Dedifferentiated amniotic fluid mesenchymal stem cell (primary cell): ENCODE data around the gene TTC1.
"Not testable (repeated sequence)": the region's sequence is repeated elsewhere in the genome, so short reads cannot be mapped to it uniquely, and the experiment has no call there.

Experiments used
- DNase-seq: peaks from one replicate; pipeline ENCODE4 v3.0.0-alpha.2; 2016; ENCODE audit errors: extremely low spot score

The TTC1 gene, protein sequence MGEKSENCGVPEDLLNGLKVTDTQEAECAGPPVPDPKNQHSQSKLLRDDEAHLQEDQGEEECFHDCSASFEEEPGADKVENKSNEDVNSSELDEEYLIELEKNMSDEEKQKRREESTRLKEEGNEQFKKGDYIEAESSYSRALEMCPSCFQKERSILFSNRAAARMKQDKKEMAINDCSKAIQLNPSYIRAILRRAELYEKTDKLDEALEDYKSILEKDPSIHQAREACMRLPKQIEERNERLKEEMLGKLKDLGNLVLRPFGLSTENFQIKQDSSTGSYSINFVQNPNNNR

DNA sequence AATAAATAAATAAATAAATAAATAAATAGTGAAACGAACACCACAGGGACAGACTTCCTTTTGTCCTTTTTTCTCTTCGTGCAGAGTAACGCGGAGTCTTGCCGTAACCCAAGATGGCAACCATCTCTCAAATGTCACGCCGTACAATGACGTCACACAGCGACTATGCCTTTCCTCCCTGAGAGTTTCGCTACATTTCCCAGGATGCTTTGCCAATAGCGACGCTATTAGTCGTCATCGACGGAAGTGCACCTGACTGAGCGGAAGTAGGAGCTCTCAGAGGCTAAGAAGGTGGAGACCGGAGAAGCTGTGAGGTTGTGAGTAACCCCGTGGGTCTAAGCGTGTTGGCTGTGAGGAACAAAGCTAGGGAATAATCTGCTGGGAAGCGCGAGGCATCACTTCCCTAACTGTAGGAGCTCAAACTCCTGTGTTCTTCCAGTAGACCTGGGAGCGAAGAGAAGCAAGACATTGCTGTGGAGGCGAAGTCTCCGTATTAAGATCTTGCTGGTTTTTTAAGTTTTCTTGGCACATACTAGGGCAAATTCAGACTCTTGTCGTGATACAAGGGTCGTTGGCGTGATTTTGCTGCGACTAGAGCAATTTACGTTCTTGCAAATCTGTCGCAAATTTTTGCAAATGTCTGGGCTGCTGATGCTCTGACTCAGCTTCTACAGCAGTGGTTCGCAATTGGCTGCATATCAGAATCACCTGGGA is at the start of gene TTC1:
TSS of gene TTC1 (plus strand) at position 263 of the 714 bp plus-strand sequence. CDS start 1,390 bp downstream, outside the sequence.
- peak; percentile 99 for DNase-seq

DNA sequence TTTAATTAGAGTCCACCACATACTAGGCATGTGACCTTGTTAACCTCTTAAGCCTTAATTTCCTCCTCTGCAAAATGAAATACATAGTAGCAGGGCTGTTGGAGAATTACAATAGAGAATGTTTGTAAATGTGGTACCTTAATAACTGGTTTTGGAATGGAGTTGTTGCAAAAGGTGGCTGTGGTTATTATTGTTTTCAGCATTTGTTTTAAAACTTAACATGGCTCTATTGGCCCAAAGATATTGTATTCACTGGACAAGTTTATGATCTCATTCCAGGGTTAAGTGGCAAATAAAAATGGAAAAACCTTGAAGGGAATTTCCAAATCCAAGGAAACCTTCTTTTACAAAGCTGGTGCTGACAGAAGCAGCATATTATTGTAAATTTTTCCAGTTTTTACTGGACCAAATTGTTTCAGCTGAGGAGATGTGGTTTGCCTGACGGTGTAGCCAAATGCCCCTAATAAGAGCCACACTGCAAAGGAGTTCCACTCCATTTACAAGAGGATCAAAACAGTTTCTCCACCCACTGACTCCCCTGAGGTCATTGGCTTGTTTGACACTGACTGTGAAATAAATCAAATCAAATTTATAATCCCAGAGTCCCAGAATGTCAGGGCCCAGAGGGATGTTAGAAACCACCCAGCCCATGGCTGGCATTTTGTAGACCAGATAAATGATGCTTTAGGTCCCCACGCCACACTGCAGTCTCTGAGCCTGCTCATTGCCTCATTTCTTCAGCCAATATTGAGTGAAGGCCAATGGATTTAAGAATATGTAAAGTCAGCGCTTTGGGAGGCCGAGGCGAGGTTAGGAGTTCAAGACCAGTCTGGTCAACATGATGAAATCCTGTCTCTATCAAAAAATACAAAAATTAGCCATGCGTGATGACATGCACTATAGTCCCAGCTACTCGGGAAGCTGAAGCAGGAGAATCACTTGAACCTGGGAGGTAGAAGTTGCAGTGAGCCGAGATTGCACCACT is 47.5 kb upstream of the TTC1 start:
- DNase-seq = no peak

DNA sequence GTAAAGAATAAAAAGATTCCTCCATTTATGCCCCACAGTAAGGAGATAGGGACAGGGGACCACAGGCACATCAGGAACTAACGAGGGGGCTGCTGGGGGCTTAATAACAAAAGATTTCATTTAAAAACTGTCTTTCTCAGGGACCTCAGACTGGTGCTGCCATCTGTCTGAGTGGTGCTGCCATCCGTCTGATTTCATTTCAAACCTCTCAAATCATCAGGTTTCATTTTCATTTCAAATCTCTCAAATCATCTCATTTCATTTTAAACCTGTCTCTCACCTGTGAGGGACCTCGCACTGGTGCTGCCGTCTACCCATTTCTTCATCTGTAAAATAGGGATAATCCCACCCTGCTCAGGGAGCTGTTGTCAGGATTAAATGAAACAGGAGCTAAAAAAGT is 46.7 kb upstream of the TTC1 start:
- DNase-seq = no peak

DNA sequence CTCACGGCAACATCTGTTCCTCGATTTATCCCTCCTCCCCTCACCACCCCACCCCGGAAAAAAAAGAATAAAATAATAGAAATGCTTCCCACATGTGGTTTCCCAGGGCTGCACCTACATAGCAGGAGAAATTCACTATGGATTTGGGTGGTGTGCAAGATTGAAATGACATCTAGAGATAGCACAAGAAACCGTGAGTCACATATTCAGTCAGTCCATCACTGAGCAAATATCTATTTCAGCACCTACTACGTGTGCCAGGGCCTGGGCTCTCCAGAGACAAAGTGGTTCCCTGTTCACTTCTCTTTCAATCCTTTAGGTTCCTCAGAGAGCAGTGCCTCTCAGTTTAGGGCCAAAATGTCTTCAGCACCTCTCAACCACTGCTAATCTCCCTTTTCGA is 45.0 kb upstream of the TTC1 start:
- DNase-seq = no peak

DNA sequence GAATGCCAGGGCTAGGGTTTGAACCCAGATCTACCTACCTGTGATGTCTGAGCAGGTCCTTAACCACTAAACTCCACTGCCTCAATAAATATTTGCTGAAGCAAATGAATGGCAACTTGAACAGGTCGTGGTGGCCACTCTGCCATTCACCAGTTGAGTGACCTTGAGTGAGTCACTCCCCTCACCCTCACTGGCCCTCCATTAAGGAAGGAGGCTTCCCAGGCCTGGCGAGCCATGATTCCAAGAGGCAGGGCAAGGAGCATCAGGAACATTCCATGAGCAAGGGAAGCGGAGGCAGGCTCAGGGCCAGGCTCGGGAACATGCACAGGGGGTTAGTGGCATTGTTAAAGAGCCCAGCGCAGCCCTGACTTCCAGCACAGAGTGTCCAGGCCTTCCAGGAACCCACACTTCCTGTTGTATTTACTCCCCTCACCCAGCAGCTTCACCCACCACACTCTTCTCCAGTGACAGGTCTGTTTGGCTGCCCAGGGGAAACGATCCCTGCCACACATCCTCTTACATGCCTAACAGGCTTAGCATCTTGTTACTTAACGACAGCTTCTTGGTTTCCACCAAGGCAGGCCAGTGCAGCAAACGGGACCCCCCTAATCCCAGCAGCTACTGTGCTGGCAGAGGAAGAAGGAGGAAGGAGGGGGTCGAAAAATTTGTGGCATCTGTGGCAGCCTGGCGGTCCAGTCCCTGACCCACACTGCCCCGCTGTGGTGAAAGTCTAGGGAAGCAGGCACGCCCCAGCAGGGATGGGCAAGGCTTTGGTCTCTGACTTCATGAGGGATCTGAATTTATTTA is 43.7 kb upstream of the TTC1 start:
- peak; percentile 62 for DNase-seq

DNA sequence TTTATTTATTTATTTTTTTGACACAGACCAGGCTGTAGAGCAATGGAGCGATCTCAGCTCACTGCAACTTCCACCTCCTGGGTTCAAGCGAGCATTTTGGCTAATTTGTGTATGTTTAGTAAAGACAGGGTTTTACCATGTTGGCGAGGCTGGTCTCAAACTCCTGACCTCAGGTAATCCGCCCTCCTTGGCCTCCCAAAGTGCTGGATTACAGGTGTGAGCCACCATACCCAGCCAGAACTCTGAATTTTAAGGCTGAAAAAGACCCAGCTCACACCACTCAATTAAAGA is 43.2 kb upstream of the TTC1 start:
- not testable (repeated sequence) for DNase-seq

DNA sequence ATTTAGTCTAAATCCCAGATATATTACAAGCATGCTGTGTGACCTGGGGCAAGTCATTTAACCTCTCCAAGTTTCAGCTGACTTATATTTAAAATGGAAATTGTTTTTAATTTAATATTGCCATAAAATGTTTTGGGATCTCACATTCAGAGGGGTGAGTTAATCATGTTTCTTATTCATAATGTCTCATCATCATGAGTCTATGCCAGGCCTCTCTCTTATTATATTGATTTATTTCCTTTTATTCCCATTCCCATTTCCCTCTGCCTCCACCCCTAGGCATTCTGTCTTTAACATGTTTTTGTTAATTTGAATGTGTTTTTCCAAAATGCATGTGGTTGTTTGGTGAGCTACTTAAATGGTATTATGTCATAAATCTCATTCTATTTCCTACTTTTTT is 39.0 kb upstream of the TTC1 start:
- DNase-seq = no peak

DNA sequence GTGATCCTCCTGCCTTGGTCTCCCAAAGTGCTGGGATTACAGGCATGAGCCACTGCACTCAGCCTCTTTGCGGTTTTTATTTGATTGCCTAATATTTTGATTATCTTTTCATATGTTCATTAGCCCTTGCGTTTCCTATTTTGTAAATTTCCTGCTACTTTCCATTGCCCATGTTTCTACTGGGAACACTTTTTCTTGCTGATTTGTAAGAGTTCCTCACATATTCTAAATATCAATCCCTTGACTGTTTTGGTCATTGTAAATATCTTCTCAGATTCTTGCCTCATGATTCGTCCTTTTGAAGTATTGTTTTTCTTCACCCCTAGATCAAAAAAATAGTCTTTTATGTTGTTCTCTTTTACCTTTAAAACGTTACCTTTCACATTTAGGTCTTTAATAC is 37.9 kb upstream of the TTC1 start:
- no peak for DNase-seq

DNA sequence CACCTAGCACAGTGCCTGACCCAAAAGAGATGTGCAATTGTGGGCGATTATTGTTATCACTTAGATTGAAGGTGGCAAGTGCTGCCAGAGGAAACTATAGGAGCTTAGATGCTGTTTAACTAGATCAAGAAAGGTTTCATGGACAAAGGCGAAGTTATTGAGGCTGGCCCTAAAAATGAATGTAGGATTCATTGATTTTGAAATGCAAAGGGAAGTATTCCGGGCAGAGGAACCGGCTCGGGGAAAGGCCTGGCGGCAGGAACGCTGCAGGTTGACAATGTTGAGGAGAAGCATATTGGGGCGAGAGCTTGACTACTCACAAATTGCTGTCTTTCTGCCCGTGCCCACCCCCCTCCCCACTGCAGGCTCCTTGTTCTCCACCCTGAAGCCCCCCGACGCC is 37.4 kb upstream of the TTC1 start:
- DNase-seq = no peak

DNA sequence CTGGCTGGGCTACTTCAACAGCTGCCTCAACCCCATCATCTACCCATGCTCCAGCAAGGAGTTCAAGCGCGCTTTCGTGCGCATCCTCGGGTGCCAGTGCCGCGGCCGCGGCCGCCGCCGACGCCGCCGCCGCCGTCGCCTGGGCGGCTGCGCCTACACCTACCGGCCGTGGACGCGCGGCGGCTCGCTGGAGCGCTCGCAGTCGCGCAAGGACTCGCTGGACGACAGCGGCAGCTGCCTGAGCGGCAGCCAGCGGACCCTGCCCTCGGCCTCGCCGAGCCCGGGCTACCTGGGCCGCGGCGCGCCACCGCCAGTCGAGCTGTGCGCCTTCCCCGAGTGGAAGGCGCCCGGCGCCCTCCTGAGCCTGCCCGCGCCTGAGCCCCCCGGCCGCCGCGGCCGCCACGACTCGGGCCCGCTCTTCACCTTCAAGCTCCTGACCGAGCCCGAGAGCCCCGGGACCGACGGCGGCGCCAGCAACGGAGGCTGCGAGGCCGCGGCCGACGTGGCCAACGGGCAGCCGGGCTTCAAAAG is 36.9 kb upstream of the TTC1 start:
- DNase-seq = no peak

DNA sequence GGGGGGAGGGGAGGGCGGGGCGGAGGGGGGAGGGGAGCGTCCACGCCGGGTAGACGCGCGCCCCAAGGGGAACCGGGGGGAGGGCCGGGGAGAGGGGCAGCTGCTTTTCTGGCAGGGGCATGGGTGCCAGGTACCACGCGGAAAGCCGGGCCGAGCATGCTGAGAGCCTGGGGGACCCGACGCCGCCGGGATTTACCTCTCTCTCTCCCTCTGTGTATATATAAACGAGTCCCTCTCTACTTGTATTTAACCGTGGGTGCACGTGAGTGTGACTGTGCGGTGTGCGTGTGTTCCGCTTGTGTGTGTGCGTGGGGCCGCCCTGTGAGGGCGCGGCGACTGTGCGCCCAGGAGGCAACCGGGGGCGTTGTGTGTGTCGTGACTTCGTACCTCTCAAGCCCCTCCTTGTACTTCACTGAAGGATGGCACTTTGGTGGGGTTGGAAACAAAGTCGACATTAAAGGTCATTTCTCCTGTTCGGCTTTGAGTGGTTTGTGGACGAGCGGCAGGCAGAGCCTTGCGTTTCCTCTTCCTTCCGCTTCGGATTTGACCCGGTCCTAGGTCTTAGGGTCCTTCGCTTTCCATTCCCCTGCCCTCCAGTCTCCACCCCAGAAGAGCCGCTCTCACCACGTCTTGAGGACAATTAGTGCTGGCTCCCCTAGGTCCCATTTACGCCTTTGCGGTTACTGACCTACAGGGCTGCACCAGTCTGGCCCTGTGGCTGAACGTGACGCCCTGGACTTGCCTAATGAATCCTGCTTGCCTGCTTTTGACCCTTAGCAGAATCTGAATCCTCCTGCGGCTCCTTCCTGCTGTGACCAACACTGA is 36.2 kb upstream of the TTC1 start:
- DNase-seq = no peak

DNA sequence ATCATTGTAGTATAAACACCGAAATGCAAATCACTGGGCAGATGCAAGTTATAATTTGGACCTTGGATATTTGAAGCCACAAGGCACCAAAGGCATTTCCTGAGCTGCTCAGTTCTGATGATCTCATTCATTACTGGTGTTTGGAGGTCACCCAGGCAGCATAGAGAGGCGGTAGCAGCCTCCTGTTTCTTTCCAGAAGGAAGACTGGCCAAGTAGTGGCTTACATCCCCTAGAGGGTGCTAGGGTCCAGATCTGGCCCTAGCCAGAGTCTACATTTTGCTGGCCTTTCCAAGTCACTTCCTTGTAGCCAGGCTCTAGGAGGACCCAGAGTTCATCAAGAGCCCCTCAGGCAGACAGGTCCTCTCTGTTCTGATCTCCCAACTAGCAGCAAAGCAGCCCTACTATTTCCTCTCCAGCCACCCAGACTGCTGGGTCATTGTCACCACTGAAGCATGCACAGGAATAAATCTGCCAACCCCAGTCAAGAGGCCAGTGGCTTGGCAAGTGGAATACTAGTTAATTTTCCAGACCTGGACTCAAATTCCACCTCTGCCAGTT is 33.4 kb upstream of the TTC1 start:
- DNase-seq = peak; percentile 92

DNA sequence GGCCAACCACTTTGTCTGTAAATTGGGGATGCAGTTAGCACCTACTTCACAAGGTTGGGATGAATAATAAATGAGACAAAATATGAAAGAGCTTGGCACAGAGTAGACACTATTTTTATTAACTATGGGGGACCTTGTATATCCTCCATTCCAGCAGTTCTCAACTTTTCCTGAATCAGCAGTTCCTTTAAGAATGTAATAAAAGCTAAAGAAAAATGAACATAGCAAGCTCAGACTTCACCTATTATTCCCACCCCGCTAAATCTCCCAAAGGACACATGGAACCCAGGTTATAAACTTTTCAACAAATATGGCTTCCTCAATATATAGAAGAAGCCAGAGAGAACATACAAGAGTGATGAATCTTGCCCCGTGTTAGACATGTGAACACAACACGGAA is 32.0 kb upstream of the TTC1 start:
- DNase-seq = no peak

DNA sequence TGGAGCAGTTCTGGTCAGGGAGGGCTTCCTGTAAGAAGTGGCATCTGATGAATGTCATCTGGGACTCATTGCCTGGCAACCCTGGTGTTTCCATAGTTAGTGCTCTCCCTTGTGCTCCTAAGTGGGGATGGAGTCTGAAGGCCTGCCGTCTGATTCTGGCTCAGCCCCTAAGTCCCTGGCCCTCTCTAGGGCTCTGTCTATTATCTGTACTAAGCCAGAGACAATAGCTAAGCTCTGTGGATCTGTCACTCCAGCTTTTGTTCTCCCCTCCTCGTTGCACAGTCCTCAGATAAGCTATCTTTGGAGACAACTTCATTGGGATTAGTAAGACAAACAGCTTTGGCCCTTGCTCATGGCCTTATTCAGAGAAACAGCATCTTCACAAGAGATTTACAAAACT is 30.6 kb upstream of the TTC1 start:
- no peak for DNase-seq

DNA sequence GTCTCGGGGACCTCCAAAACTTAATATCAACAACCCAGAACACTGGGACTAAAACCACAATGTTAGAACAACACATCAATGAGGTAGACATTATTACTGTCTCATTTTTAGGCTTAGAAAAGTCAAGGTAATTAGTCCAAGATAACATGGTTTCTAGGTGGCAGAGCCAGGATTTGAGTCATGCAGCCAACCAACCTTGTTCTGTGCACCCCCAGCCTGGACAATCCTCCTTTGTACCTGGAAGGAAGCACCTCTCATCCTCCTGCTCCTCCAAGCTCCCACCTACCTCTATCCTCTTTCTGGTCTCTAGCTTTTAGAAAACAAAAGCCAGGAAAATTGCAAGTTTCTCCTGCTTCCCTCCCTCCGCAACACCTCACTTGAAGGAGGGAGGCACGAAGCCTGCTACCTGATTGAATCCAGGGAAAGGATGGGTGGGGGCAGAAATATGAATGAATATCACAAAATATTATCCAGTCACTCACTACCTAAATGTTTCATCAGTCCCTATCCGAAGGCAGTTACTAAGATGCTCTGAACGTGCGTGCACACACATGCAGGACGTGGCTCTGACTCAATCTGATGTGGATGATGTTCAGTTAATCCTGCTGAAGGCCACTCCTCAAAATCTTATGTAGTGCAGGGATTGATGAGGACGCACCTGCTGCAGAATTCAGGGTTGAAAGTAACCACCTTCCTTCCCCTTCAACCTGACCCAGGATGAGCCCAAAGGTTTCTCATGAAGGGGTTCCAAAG is 26.3 kb upstream of the TTC1 start:
- no peak for DNase-seq

DNA sequence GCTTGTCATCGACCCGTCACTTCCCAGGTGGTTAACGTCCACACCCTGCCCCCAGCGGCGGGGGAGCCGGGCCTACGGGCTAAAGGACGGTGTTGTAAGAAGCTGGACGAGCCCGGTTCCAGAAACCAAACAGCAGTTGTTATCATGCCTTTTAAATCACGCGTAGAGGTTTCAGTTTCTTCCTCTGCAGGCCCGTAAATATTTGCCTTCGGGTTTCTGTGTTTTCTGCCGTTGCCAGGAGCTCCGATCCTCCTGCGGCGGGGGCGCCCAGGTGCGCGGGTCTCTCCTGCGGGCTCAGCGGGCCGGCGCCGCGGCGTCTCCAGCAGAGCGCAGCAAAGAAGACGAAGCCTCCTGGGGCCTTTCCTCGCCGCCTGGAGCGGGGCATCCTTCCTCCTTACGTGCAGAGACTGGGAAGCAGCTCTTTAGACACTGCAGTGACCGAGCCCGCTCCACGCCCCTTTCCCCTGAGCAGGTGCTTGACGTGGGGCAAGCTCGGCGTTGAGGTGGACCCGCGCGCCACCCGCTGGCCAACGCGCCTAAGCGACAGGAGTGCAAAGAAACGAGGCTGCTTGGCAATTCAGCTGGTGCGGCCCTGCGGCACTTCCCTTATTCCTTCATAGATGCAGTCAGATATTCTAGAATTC is 21.8 kb upstream of the TTC1 start:
- DNase-seq = peak; percentile 47

DNA sequence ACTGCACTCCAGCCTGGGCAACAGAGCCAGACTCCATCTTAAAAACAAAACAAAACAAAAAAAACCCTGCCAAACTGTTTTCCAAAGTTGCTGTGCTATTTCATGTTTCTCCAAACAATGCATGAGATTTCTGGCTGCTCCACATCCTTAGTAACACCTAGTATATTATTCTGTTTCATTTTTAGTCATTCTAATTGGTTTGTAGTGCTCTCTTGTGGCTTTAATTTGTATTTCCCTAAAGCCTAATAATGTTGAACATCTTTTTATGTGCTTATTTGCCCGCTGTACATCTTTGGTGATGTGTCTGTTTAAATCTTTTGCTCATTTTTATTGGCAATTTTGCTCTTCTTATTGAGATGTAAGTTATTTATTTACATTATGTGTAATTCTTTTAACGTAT is 18.4 kb upstream of the TTC1 start:
- no peak for DNase-seq

DNA sequence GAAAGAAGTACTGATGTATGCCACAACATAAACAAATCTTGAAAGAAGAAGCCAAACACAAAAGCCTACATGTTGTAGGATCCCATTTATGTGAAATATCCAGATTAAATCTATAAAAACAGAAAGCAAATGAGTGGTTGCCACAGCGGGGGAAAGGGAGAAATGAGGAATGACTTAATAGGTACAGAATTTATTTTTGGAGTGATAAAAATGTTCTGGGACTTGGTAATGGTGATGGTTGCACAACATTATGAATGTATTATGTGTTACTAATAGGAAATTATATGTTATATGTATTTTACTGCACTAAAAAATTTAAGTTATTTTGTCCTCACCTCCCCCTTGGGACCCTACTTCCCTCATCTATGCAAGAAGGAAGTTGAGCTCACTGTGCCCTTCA is 16.4 kb upstream of the TTC1 start:
- no peak for DNase-seq

DNA sequence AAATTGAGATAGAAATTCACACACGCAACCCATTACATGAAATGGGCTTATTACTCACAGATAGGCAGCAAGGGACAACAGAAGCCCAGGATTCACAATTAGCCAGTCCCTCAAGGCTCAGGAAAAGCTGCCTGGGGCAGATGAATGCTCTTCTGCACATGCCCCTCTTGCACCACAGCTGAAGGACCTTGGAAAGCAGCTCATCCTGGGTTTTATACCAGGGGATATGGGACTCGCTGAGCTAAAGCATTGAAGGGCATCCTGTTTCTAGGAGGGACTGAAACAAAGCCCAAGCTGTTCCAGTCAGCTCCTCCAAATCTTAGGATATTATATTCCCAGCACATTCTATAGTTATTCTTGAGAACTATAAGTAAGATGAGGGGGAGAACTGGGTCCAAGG is 15.7 kb upstream of the TTC1 start:
- DNase-seq = no peak
